ENCODE data around the gene PAXX. TPM values are rescaled to one million over a fixed set of nuclear protein-coding genes. Genes with fewer than 3 reads are reported as not detected.

The PAXX gene
- total and polyA plus RNA-seq, 9 of the 15 experiments (the other 6 are each of a cell fraction or from before 2014, with no cell fraction given): 1.2 to 175 (median 38.5) TPM

DNA sequence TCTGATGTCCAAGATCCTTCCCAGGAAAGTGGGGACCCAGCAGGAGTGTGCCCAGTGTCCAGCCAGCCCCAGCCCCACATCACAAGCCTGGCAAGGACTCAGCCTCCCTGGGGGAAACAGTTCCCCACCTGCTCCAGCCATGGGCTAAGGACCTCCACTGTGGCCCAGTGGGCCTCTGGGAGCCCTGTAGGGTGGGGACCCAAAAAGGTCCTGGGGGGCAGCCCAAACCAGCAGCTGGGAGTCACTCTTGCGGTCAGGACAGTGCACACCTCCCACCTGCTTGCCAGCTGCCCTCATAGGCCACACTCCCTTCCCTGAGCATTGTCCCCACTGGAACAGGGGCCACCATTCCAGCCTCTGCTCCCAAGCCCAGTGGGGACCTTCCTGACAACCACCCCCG, 34.2 kb downstream of the PAXX start:
- intact Hi-C loops (cut with micrococcal nuclease): no loop called here
- Histone ChIP-seq H3K4me1 (replicated peaks in 1 of 2; ENCODE audit: control insufficient read depth in 2 of 2, insufficient read depth in 2 of 2, low read length in 2 of 2) (peaks cover 13 to 94% of the 10 kb centered on the region in 2 experiments), H3K36me3 (ENCODE audit: control insufficient read depth, insufficient read depth, low read length) (no peaks in the 10 kb centered on the region), H3K27me3 (ENCODE audit: control insufficient read depth in 2 of 2, insufficient read depth in 2 of 2, low read length in 2 of 2) (no peaks in the 10 kb centered on the region), H4K20me1 (replicated peaks; ENCODE audit: control insufficient read depth, insufficient read depth, low read length) (0 out of 2 replicates have a peak, but pooled peaks cover 4% of the 10 kb centered on the region), H3K9ac (ENCODE audit: insufficient read depth in 1 of 2, low read depth in 2 of 2, low read length in 2 of 2) (no peak overlapping the region), H3K4me2 (ENCODE audit: insufficient read depth, low read length) (no peak overlapping the region), H3K27ac (ENCODE audit: extremely low read depth, low read depth, low read length) (no peak overlapping the region), H3K9me1 (ENCODE audit: control insufficient read depth, insufficient read depth, low read length) (no peaks in the 10 kb centered on the region), H3K79me2 (ENCODE audit: control insufficient read depth, insufficient read depth, low read length) (peaks cover 3% of the 10 kb centered on the region; the same call in 1 of the 3 replicates), H3K9me3 (replicated peaks; ENCODE audit: control insufficient read depth, insufficient read depth, low read depth, low read length) (no peaks in the 10 kb centered on the region), H3K4me3 (no peak overlapping the region), H2AFZ (ENCODE audit: low read depth, low read length) (no peak overlapping the region)
- POLR2A ChIA-PET: interaction anchor here (0.6 to 1.6 kb wide), 7 partner anchors 8 to 681 kb away, joined by 3 to 4 read pairs (median 3); partner anchors contain the start of genes AJM1 and NPDC1
- TF ChIP-seq, protein P1, sequence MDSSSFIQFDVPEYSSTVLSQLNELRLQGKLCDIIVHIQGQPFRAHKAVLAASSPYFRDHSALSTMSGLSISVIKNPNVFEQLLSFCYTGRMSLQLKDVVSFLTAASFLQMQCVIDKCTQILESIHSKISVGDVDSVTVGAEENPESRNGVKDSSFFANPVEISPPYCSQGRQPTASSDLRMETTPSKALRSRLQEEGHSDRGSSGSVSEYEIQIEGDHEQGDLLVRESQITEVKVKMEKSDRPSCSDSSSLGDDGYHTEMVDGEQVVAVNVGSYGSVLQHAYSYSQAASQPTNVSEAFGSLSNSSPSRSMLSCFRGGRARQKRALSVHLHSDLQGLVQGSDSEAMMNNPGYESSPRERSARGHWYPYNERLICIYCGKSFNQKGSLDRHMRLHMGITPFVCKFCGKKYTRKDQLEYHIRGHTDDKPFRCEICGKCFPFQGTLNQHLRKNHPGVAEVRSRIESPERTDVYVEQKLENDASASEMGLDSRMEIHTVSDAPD (CRISPR knock-in tag; IDR thresholded peaks at IDR 0.05): no peak
- TF ChIP-seq DACH1 (IDR thresholded peaks at IDR 0.05; ENCODE audit: partially characterized antibody) (no peak), FOXJ3 (CRISPR knock-in tag; IDR thresholded peaks at IDR 0.05) (no peak), POLR2G (IDR thresholded peaks at IDR 0.05; ENCODE audit: low read depth, low read length) (no peak), GTF2A2 (tag; IDR thresholded peaks at IDR 0.05) (no peak), BMI1 (IDR thresholded peaks at IDR 0.05; ENCODE audit: low read length) (no peak), TAL1 (IDR thresholded peaks at IDR 0.05) (no peak), ZNF146 (CRISPR knock-in tag; IDR thresholded peaks at IDR 0.05; ENCODE audit: unreplicated experiment) (no peak), BDP1 (IDR thresholded peaks at IDR 0.05; ENCODE audit: insufficient read depth, insufficient read length) (no peak), ZNF165 (CRISPR knock-in tag; IDR thresholded peaks at IDR 0.05; ENCODE audit: borderline replicate concordance) (no peak), NKRF (IDR thresholded peaks at IDR 0.05; ENCODE audit: borderline replicate concordance) (no peak), USF2 (CRISPR knock-in tag; IDR thresholded peaks at IDR 0.05) (no peak), ELF2 (CRISPR knock-in tag; IDR thresholded peaks at IDR 0.05) (no peak)
- TF ChIP-seq, protein P2, sequence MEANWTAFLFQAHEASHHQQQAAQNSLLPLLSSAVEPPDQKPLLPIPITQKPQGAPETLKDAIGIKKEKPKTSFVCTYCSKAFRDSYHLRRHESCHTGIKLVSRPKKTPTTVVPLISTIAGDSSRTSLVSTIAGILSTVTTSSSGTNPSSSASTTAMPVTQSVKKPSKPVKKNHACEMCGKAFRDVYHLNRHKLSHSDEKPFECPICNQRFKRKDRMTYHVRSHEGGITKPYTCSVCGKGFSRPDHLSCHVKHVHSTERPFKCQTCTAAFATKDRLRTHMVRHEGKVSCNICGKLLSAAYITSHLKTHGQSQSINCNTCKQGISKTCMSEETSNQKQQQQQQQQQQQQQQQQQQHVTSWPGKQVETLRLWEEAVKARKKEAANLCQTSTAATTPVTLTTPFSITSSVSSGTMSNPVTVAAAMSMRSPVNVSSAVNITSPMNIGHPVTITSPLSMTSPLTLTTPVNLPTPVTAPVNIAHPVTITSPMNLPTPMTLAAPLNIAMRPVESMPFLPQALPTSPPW (CRISPR knock-in tag; IDR thresholded peaks at IDR 0.05): no peak
- TF ChIP-seq, protein P3, sequence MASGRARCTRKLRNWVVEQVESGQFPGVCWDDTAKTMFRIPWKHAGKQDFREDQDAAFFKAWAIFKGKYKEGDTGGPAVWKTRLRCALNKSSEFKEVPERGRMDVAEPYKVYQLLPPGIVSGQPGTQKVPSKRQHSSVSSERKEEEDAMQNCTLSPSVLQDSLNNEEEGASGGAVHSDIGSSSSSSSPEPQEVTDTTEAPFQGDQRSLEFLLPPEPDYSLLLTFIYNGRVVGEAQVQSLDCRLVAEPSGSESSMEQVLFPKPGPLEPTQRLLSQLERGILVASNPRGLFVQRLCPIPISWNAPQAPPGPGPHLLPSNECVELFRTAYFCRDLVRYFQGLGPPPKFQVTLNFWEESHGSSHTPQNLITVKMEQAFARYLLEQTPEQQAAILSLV (tag; IDR thresholded peaks at IDR 0.05): no peak
- FAIRE-seq: no peak
- CTCF ChIA-PET (ENCODE audit: low intra/inter-chr PET ratio): no interaction called here
- in situ Hi-C loops (cut with MboI): no loop called here
- BruUV-seq (replicated peaks): no TSS peak
- ATAC-seq: no peak
- 69% methylated on average over 2 of the region's 2 CpGs for WGBS (ENCODE audit: insufficient coverage, low coverage, missing lambda C conversion rate)
- DNase-seq (ENCODE audit: extremely low read depth in 1 of 4, low spot score in 3 of 4): no peak

Data from K562 (cell line).